ENCODE data around the gene TMEM229A.
"Not testable (repeated sequence)": the region's sequence is repeated elsewhere in the genome, so short reads cannot be mapped to it uniquely, and the experiment has no call there.

TMEM229A gene

DNA sequence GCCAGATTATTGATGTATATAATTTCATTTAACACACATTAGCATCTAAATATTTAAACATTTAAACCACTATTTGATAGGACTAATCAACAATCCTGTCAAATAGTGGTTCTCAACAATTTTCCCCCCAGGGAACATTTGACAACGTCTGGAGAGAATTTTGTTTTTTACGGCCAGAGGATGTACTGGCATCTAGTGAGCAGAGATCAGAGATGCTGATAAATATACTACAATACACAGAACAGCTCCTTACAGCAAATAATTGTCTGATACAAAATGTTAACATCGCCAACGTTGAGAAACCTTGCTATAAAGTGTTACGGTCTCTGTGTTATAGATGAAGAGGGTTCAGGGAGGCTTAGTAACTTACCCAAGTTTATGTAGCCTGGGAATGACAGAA is 25.0 kb upstream of the TMEM229A start:
- H3K27ac Mint-ChIP-seq, result no peak overlapping the region
- no peaks in the 10 kb centered on the region for H3K27me3 Mint-ChIP-seq (ENCODE audit: low read depth)
- no peak for TF ChIP-seq CTCF (IDR thresholded peaks at IDR 0.05; ENCODE audit: unreplicated experiment in 3 of 3)
- no peaks in the 10 kb centered on the region for H3K4me1 Mint-ChIP-seq
- no peaks in the 10 kb centered on the region for H3K36me3 Mint-ChIP-seq (ENCODE audit: low read depth)
- H3K4me3 Mint-ChIP-seq, result no peak overlapping the region
- H3K9me3 Mint-ChIP-seq, result no peaks in the 10 kb centered on the region

- Mint-ChIP-seq H3K27me3 (ENCODE audit: low read depth) (no peaks in the 10 kb centered on the region), H3K36me3 (ENCODE audit: low read depth) (no peaks in the 10 kb centered on the region), H3K4me1 (no peaks in the 10 kb centered on the region), H3K9me3 (no peaks in the 10 kb centered on the region), H3K27ac (no peak overlapping the region), H3K4me3 (no peak overlapping the region)
- TF ChIP-seq CTCF (IDR thresholded peaks at IDR 0.05; ENCODE audit: unreplicated experiment in 3 of 3), result no peak
Measured at GRCh38 chr7:124056234-124056633, 23.4 kb upstream of the TMEM229A start.

- Mint-ChIP-seq H3K9me3 (no peaks in the 10 kb centered on the region), H3K27me3 (ENCODE audit: low read depth) (no peaks in the 10 kb centered on the region), H3K36me3 (ENCODE audit: low read depth) (no peaks in the 10 kb centered on the region), H3K4me1 (no peaks in the 10 kb centered on the region), H3K27ac (peak overlapping the region in 1 of 3 experiments; percentile 16), H3K4me3 (no peak overlapping the region)
- no peak for TF ChIP-seq CTCF (IDR thresholded peaks at IDR 0.05; ENCODE audit: unreplicated experiment in 3 of 3)
Measured at GRCh38 chr7:124051681-124052377, 19.0 kb upstream of the TMEM229A start.

DNA sequence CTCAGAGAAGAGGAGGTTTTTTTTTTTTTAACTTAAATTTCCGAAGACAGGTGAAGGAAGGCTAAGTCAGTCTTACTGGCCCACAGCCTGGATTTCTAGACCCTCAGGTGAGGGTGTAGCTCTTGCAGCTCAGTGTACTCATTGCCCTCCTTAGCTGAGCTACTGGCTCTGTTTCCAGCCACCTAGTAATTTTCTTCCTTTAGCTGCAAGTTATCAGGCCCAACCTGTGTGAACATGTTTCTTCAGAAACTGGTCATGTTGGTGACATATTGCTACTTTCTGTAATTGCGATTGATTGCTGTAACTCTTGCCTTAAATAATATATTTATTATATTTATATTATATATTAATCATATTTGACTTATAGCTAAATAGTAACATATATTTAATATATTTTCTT is 10.0 kb upstream of the TMEM229A start:
- Mint-ChIP-seq H3K9me3 (no peaks in the 10 kb centered on the region), H3K27me3 (ENCODE audit: low read depth) (peaks cover 5% of the 10 kb centered on the region), H3K27ac (no peak overlapping the region), H3K4me1 (no peaks in the 10 kb centered on the region), H3K4me3 (no peak overlapping the region), H3K36me3 (ENCODE audit: low read depth) (no peaks in the 10 kb centered on the region)
- TF ChIP-seq CTCF (IDR thresholded peaks at IDR 0.05; ENCODE audit: unreplicated experiment in 3 of 3), result no peak

- H3K27me3 Mint-ChIP-seq (ENCODE audit: low read depth), result peaks cover 19% of the 10 kb centered on the region
- no peak for TF ChIP-seq CTCF (IDR thresholded peaks at IDR 0.05; ENCODE audit: unreplicated experiment in 3 of 3)
- no peak overlapping the region for H3K4me3 Mint-ChIP-seq
- no peaks in the 10 kb centered on the region for H3K36me3 Mint-ChIP-seq (ENCODE audit: low read depth)
- no peaks in the 10 kb centered on the region for H3K9me3 Mint-ChIP-seq
- H3K4me1 Mint-ChIP-seq, result no peaks in the 10 kb centered on the region
- H3K27ac Mint-ChIP-seq, result no peak overlapping the region
Measured at GRCh38 chr7:124041439-124041838, 8.6 kb upstream of the TMEM229A start.

DNA sequence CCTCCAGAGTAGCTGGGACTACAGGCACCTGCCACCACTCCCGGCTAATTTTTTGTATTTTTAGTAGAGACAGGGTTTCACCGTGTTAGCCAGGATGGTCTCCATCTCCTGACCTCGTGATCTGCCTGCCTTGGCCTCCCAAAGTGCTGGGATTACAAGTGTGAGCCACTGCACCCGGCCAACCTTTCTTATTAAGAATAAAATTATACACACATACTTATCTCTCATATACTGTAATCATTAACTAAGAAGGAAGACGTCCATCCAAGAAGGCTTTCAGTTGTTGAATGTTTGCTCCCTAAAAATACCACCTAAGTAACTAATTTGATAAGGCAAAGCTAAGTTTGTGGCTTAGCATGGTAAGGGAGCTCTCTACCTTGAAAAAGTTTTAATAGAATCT is 5.0 kb upstream of the TMEM229A start:
- not testable (repeated sequence) for H3K4me1 Mint-ChIP-seq; H3K9me3 Mint-ChIP-seq; H3K4me3 Mint-ChIP-seq; H3K36me3 Mint-ChIP-seq (ENCODE audit: low read depth); H3K27ac Mint-ChIP-seq
- H3K27me3 Mint-ChIP-seq (ENCODE audit: low read depth), result peaks cover 49% of the 10 kb centered on the region
